K562 (cell line): ENCODE results near the gene EFR3B.
"Not testable (repeated sequence)": the region's sequence is repeated elsewhere in the genome, so short reads cannot be mapped to it uniquely, and the experiment has no call there.

Experiments used
- CTCF ChIP-seq, 3 experiments: IDR thresholded peaks in 2 of 3; conservative IDR thresholded peaks in 1 of 3; 2 replicates each; pipeline ENCODE4 v1.5.1; 2011 to 2012; ENCODE audit warnings: low read length in 3 of 3, mild to moderate bottlenecking in 3 of 3, control low read depth in 2 of 3, improper control_type of control experiment in 1 of 3, inconsistent platforms in 1 of 3, low read depth in 1 of 3, mixed read lengths in 1 of 3, moderate library complexity in 1 of 3; ENCODE audit not compliant: insufficient read depth in 2 of 3
- JUND ChIP-seq, 2 experiments: IDR thresholded peaks; 2 replicates in 1 of 2; 3 replicates in 1 of 2; pipeline ENCODE4 v1.6.1; 2011; ENCODE audit warnings: borderline replicate concordance in 2 of 2, low read depth in 2 of 2, low read length in 2 of 2, improper control_type of control experiment in 1 of 2, missing biosample characterization in 1 of 2, missing genetic modification characterization in 1 of 2, missing genetic modification reagents in 1 of 2

- TF ChIP-seq CTCF (IDR thresholded peaks at IDR 0.05 in 2 of 3, conservative IDR thresholded peaks at IDR 0.05 in 1 of 3; ENCODE audit: insufficient read depth in 2 of 3, low read depth in 1 of 3, low read length in 3 of 3); JUND (IDR thresholded peaks at IDR 0.05; ENCODE audit: borderline replicate concordance, low read depth, low read length); JUND (tag; IDR thresholded peaks at IDR 0.05; ENCODE audit: borderline replicate concordance, low read depth, low read length): not testable (repeated sequence)
Measured at GRCh38 chr2:25150993-25151392, 109.1 kb downstream of the EFR3B start.
